ENCODE data around the gene WNT11. TPM values are rescaled to one million over a fixed set of nuclear protein-coding genes. Genes with fewer than 3 reads are reported as not detected.

WNT11 gene
- total RNA-seq, 1 experiment from 2014 or later = not detected

DNA sequence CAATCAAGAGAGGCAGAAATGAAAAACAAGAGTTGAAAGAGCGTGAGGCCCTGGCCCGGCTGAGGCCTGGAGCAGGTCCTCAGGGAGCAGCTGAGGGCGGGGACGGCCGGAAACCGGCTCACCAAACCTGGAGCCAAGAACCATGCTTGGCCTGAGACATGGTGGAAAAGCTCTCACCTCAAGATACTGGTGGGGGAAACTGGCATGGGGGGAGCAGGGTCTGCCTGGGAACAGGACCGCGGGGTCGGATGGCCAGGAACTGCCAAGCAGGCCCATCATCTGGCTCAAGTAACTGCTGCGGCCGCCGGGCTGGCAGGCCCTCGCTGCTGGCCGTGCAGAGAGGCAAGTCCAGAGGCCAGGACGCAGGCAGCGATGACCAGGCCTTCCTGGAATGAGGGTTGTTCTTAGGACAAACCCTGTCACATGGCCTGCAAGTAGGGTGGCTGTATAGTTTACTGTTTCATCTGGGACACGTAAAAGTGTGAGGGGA lies 18.9 kb upstream of the WNT11 start:
- CTCF ChIA-PET = no interaction called here
- DNase-seq = no peak
- H3K4me1 Mint-ChIP-seq (ENCODE audit: low read depth, unreplicated experiment) = no peaks in the 10 kb centered on the region

DNA sequence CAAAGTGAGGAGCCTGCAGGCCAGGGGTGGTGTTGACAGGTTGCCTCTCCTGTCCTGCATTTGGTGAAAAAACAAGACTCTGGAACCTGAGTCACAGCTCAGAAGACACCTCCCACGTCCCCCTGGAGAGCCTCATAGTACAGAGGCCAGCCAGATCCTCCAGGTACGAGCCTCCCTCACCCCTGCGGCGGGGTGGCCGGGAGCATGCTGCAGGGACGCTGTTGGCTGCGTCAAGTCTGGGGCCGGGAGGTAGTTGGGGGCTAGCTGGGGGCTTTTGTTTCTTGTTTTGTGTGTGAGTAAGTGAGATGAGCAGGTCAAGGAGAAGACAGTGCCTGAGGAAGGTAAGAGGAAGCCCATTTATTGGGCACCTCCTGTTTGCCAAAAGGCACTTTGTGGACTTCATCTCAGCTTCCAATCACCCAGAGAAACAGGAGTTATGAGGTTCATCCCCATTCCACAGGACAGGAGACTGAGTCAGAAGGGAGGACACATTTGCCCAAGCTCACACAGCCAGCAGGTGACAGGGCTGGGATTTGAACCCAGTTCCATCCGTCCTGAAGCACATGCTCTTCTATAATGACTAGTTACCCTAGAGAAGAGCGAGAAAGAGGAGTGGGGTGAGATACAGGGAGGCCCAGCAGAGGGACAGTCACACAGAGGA lies 18.3 kb upstream of the WNT11 start:
- peaks cover 38% of the 10 kb centered on the region for H3K27me3 Mint-ChIP-seq (ENCODE audit: unreplicated experiment)
- no peak overlapping the region for H3K27ac Mint-ChIP-seq (ENCODE audit: unreplicated experiment)
- no peaks in the 10 kb centered on the region for H3K4me1 Mint-ChIP-seq (ENCODE audit: low read depth, unreplicated experiment)
- no peaks in the 10 kb centered on the region for H3K36me3 Mint-ChIP-seq (ENCODE audit: insufficient read depth, unreplicated experiment)
- CTCF ChIA-PET = no interaction called here
- H3K9me3 Mint-ChIP-seq (ENCODE audit: low read depth, unreplicated experiment) = no peaks in the 10 kb centered on the region
- intact Hi-C loops (cut with micrococcal nuclease; ENCODE audit: unreplicated experiment) = no loop called here
- TF ChIP-seq, protein P1, sequence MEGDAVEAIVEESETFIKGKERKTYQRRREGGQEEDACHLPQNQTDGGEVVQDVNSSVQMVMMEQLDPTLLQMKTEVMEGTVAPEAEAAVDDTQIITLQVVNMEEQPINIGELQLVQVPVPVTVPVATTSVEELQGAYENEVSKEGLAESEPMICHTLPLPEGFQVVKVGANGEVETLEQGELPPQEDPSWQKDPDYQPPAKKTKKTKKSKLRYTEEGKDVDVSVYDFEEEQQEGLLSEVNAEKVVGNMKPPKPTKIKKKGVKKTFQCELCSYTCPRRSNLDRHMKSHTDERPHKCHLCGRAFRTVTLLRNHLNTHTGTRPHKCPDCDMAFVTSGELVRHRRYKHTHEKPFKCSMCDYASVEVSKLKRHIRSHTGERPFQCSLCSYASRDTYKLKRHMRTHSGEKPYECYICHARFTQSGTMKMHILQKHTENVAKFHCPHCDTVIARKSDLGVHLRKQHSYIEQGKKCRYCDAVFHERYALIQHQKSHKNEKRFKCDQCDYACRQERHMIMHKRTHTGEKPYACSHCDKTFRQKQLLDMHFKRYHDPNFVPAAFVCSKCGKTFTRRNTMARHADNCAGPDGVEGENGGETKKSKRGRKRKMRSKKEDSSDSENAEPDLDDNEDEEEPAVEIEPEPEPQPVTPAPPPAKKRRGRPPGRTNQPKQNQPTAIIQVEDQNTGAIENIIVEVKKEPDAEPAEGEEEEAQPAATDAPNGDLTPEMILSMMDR (IDR thresholded peaks at IDR 0.05; ENCODE audit: unreplicated experiment) = no peak
- H3K4me3 Mint-ChIP-seq (ENCODE audit: low read depth, unreplicated experiment) = no peak overlapping the region
- BruUV-seq (replicated peaks) = no TSS peak
- no peak for DNase-seq

More for the DNA sequence above, 18.9 kb upstream of the WNT11 start:
- intact Hi-C loops (cut with micrococcal nuclease; ENCODE audit: unreplicated experiment) = no loop called here
- BruUV-seq (replicated peaks) = no TSS peak
- TF ChIP-seq, protein P1 (IDR thresholded peaks at IDR 0.05; ENCODE audit: unreplicated experiment) = no peak
- Mint-ChIP-seq H3K27me3 (ENCODE audit: unreplicated experiment) (peaks cover 32% of the 10 kb centered on the region), H3K36me3 (ENCODE audit: insufficient read depth, unreplicated experiment) (no peaks in the 10 kb centered on the region), H3K4me3 (ENCODE audit: low read depth, unreplicated experiment) (no peak overlapping the region), H3K27ac (ENCODE audit: unreplicated experiment) (no peak overlapping the region), H3K9me3 (ENCODE audit: low read depth, unreplicated experiment) (no peaks in the 10 kb centered on the region)

DNA sequence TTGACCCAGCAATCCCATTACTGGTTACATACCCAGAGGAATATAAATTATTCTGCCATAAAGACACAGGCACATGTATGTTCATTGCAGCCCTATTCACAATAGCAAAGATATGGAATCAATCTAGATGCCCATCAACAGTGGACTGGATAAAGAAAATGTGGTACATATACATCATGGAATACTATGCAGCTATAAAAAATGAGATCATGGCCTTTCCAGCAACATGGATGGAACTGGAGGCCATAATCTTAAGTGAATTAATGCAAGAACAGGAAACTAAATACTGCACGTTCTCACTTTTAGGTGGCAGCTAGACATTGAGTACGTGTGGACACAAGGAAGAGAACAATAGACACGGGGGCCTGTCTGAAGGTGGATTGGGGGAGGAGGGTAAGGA lies 15.1 kb upstream of the WNT11 start:
- Mint-ChIP-seq H3K27me3 (ENCODE audit: unreplicated experiment) (peaks cover 54% of the 10 kb centered on the region), H3K4me1 (ENCODE audit: low read depth, unreplicated experiment) (no peaks in the 10 kb centered on the region), H3K9me3 (ENCODE audit: low read depth, unreplicated experiment) (no peaks in the 10 kb centered on the region), H3K36me3 (ENCODE audit: insufficient read depth, unreplicated experiment) (no peaks in the 10 kb centered on the region), H3K4me3 (ENCODE audit: low read depth, unreplicated experiment) (no peak overlapping the region), H3K27ac (ENCODE audit: unreplicated experiment) (no peak overlapping the region)
- no TSS peak for BruUV-seq (replicated peaks)
- TF ChIP-seq, protein P1 (IDR thresholded peaks at IDR 0.05; ENCODE audit: unreplicated experiment) = no peak
- DNase-seq = no peak
- intact Hi-C loops (cut with micrococcal nuclease; ENCODE audit: unreplicated experiment) = no loop called here
- CTCF ChIA-PET = no interaction called here

DNA sequence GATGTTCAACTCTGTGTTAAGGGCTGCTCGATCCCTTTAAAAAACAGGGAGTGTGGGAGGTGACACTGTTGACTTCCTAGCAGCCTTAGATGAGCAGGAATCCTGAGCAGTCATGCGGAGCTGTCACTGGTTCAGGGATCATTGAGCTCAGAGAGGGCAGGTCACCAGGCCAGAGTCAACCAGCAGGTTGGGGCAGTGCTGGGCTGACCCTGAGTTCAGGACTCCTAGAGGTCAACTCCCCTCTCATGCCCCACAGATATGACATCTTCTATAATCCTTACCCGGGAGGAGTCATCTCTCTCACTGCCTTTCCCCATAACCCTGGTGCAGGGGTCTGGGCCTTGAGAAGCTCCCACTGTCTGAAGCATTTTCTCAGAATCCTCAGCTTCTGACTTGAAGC lies 12.9 kb upstream of the WNT11 start:
- Mint-ChIP-seq H3K27me3 (ENCODE audit: unreplicated experiment) (peaks cover 47% of the 10 kb centered on the region), H3K27ac (ENCODE audit: unreplicated experiment) (no peak overlapping the region), H3K36me3 (ENCODE audit: insufficient read depth, unreplicated experiment) (no peaks in the 10 kb centered on the region), H3K4me3 (ENCODE audit: low read depth, unreplicated experiment) (no peak overlapping the region), H3K9me3 (ENCODE audit: low read depth, unreplicated experiment) (no peaks in the 10 kb centered on the region), H3K4me1 (ENCODE audit: low read depth, unreplicated experiment) (no peaks in the 10 kb centered on the region)
- CTCF ChIA-PET = interaction anchor here (0.6 kb wide), 1 partner anchor 1482 kb away, joined by 3 read pairs; no protein-coding TSS in a partner anchor
- TF ChIP-seq, protein P1 (IDR thresholded peaks at IDR 0.05; ENCODE audit: unreplicated experiment) = no peak
- no peak for DNase-seq
- no TSS peak for BruUV-seq (replicated peaks)
- intact Hi-C loops (cut with micrococcal nuclease; ENCODE audit: unreplicated experiment) = no loop called here

Measured in Calu3 (cell line).